Subcutaneous adipose tissue (tissue), 4 donors: ENCODE results near the gene CCDC61. TPM values are rescaled to one million over a fixed set of nuclear protein-coding genes. Genes with fewer than 3 reads are reported as not detected.

Experiments used
- total RNA-seq, 4 donors: library from RNA; depleted of rRNA; stranded (reverse); fragments of >200 nt; gene quantifications; one replicate each; pipeline ENCODE4 v1.1.0, GENCODE V29; 2016
- TF ChIP-seq, protein P1 (sequence below): fragments of 450-650 bp; IDR thresholded peaks from one replicate; pipeline ENCODE4 v1.5.1; 2016; ENCODE audit warnings: low read depth, mild to moderate bottlenecking, control low read depth, antibody characterized with exemption, moderate library complexity

The CCDC61 gene
- total RNA-seq, 4 donors from 2014 or later, result 2.8 to 12.2 (median 4.5) TPM

- TF ChIP-seq, protein P1, sequence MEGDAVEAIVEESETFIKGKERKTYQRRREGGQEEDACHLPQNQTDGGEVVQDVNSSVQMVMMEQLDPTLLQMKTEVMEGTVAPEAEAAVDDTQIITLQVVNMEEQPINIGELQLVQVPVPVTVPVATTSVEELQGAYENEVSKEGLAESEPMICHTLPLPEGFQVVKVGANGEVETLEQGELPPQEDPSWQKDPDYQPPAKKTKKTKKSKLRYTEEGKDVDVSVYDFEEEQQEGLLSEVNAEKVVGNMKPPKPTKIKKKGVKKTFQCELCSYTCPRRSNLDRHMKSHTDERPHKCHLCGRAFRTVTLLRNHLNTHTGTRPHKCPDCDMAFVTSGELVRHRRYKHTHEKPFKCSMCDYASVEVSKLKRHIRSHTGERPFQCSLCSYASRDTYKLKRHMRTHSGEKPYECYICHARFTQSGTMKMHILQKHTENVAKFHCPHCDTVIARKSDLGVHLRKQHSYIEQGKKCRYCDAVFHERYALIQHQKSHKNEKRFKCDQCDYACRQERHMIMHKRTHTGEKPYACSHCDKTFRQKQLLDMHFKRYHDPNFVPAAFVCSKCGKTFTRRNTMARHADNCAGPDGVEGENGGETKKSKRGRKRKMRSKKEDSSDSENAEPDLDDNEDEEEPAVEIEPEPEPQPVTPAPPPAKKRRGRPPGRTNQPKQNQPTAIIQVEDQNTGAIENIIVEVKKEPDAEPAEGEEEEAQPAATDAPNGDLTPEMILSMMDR, result no peak
Measured at GRCh38 chr19:45996933-45997332, 1.7 kb downstream of the CCDC61 start.

- TF ChIP-seq, protein P1, result no peak
Measured at GRCh38 chr19:45998834-45999233, 3.6 kb downstream of the CCDC61 start.

- TF ChIP-seq, protein P1, result no peak
Measured at GRCh38 chr19:45999653-46000121, 4.4 kb downstream of the CCDC61 start.

- TF ChIP-seq, protein P1, result no peak
Measured at GRCh38 chr19:46000491-46001246, 5.4 kb downstream of the CCDC61 start.

- TF ChIP-seq, protein P1, result no peak
Measured at GRCh38 chr19:46002678-46003275, 7.5 kb downstream of the CCDC61 start.

DNA sequence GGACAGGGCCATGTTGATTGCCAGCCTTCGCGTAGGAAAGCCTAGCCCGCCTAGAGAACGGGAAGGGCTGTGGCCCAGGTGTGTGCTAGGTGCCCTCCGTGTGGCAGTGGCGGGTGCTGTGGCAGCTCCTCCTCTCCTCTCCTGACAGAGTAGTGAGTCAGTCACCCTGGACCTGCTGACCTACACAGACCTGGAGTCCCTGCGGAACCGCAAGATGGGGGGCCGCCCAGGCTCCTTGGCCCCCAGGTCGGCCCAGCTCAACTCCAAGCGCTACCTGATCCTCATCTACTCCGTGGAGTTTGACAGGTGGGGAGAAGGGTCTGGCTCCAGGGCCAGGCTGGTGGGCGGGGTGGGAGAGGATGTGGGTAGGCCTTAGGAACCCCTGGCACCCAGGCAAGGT lies 11.1 kb downstream of the CCDC61 start:
- TF ChIP-seq, protein P1, result no peak
